ENCODE results near the gene RNF223.

DNA sequence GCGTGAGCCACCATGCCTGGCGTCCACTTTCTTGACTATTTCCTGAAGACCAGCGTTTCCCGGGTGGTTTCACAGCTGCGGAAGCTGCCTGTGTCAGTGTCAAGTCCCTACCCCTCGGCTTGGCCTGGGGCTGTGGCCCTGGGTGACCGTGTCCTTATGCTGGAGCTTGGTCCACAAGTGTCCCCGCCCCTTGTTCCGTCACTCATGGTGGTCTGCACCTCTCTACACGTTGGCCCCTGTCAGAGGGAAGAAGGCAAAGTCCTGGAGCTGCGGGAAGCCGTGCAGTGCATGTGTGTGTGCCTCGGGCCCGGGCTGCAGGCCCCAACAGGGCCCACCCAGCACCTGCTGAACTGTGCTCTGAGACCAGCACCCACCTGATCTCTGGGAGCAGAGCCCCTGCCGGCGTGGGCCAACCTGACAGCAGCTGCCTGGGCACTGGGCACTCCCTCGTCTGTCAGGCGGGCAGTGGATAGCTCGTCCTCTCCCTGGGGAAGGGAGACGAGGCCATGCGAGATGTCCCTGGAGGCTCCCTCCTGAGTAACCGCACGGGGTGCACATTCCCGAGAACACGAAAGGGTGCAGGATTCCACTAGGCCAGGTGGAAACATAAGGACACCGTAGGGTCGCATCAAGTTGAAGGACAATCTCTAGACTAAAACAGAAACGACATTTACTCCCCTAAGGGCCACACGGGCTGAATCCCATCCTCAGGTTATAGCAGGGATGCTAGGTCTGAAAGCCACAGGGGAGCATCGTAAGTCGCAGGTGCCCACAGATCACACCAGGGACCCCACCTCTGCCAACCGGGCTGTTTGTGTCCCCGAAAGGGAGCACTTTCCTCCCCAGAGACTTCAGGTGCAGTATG is 44.1 kb upstream of the RNF223 start:
- no peak for TF ChIP-seq EZH2 (IDR thresholded peaks at IDR 0.05; ENCODE audit: insufficient read depth, poor library complexity, severe bottlenecking)
- TF ChIP-seq EZH2phosphoT487 (IDR thresholded peaks at IDR 0.05; ENCODE audit: insufficient read depth, low read depth), result no peak
